Measurements from ENCODE around the gene MACROD1.

Gene MACROD1

GRCh38 chr11:64018310-64018709 lies 147.6 kb downstream of the MACROD1 start:
- DNase-seq (ENCODE audit: low read depth): no peak
- TF ChIP-seq CTCF (IDR thresholded peaks at IDR 0.05; ENCODE audit: low read depth, low read length, missing control alignments): no peak
- in situ Hi-C loops (cut with HindIII; ENCODE audit: low sequenced_read_pairs): no loop called here
- H3K4me3 ChIP-seq (ENCODE audit: low read depth, low read length): no peak overlapping the region

- H3K4me3 ChIP-seq (ENCODE audit: low read depth, low read length): no peak overlapping the region
- no peak for DNase-seq (ENCODE audit: low read depth)
- no peak for TF ChIP-seq CTCF (IDR thresholded peaks at IDR 0.05; ENCODE audit: low read depth, low read length, missing control alignments)
- in situ Hi-C loops (cut with HindIII; ENCODE audit: low sequenced_read_pairs): no loop called here
Measured at GRCh38 chr11:64017945-64018224, 148.0 kb downstream of the MACROD1 start.

- DNase-seq (ENCODE audit: low read depth): no peak
- TF ChIP-seq CTCF (IDR thresholded peaks at IDR 0.05; ENCODE audit: low read depth, low read length, missing control alignments): no peak
- no peak overlapping the region for H3K4me3 ChIP-seq (ENCODE audit: low read depth, low read length)
- in situ Hi-C loops (cut with HindIII; ENCODE audit: low sequenced_read_pairs): no loop called here
Measured at GRCh38 chr11:64015935-64016845, 149.7 kb downstream of the MACROD1 start.

GRCh38 chr11:64015510-64015909 lies 150.4 kb downstream of the MACROD1 start:
- TF ChIP-seq CTCF (IDR thresholded peaks at IDR 0.05; ENCODE audit: low read depth, low read length, missing control alignments): no peak
- DNase-seq (ENCODE audit: low read depth): no peak
- in situ Hi-C loops (cut with HindIII; ENCODE audit: low sequenced_read_pairs): no loop called here
- no peak overlapping the region for H3K4me3 ChIP-seq (ENCODE audit: low read depth, low read length)

GRCh38 chr11:64014356-64014755 lies 151.6 kb downstream of the MACROD1 start:
- in situ Hi-C loops (cut with HindIII; ENCODE audit: low sequenced_read_pairs): no loop called here
- no peak for TF ChIP-seq CTCF (IDR thresholded peaks at IDR 0.05; ENCODE audit: low read depth, low read length, missing control alignments)
- no peak for DNase-seq (ENCODE audit: low read depth)

GRCh38 chr11:64013141-64013896 lies 152.6 kb downstream of the MACROD1 start:
- no peak overlapping the region for H3K4me3 ChIP-seq (ENCODE audit: low read depth, low read length)
- no peak for DNase-seq (ENCODE audit: low read depth)
- in situ Hi-C loops (cut with HindIII; ENCODE audit: low sequenced_read_pairs): no loop called here
- TF ChIP-seq CTCF (IDR thresholded peaks at IDR 0.05; ENCODE audit: low read depth, low read length, missing control alignments): no peak

More at GRCh38 chr11:64014356-64014755, 151.6 kb downstream of the MACROD1 start:
- H3K4me3 ChIP-seq (ENCODE audit: low read depth, low read length): no peak overlapping the region
